B cell (primary cell): Measurements from ENCODE around the gene MAPKAP1. TPM values are rescaled to one million over a fixed set of nuclear protein-coding genes. Genes with fewer than 3 reads are reported as not detected.

Experiments
- ATAC-seq: fragments of 200-7000 bp; cut with Tn5 transposase; one replicate; pipeline ENCODE4 v1.10.0; 2021; ENCODE audit warnings: low read depth, mild to moderate bottlenecking, moderate number of reproducible peaks, moderate library complexity
- CTCF ChIA-PET: fragments of 350-600 bp; sonication (Branson Sonifier 250); formaldehyde crosslinking; loops from one replicate; lab custom pipeline; 2021; ENCODE audit warnings: antibody characterized with exemption, inconsistent platforms; lab: Charles Lee
- POLR2A ChIA-PET: fragments of 350-600 bp; sonication (Branson Sonifier 250); formaldehyde crosslinking; loops from one replicate; lab custom pipeline; 2021; ENCODE audit warnings: antibody characterized with exemption; lab: Charles Lee
- DNase-seq: peaks from one replicate; pipeline ENCODE4 v3.0.0; 2013
- H2AFZ ChIP-seq: 2 replicates; pipeline ENCODE4 v1.6.1; 2012; ENCODE audit warnings: mild to moderate bottlenecking, low read depth, low read length; ENCODE audit not compliant: insufficient read depth, poor library complexity, severe bottlenecking
- H3K27ac ChIP-seq, 2 donors: 1 replicate in 1 of 2; 2 replicates in 1 of 2; pipeline ENCODE4 v1.5.1; 2012 to 2013; ENCODE audit warnings: low read length in 2 of 2, mild to moderate bottlenecking in 2 of 2, moderate library complexity in 1 of 2
- H3K27me3 ChIP-seq, 4 experiments: fragments of 200-600 bp in 1 of 4; sonication (generic) in 1 of 4; replicated peaks in 1 of 4; 1 replicate in 2 of 4; 2 replicates in 2 of 4; pipeline versions ENCODE4 v1.6.1 to v1.7.0; 2013 to 2016; ENCODE audit warnings: low read length in 3 of 4, mild to moderate bottlenecking in 2 of 4, mixed read lengths in 1 of 4, moderate library complexity in 1 of 4; ENCODE audit not compliant: insufficient read depth in 4 of 4, control insufficient read depth in 3 of 4; ENCODE audit errors: control extremely low read depth in 1 of 4
- H3K36me3 ChIP-seq, 2 experiments: replicated peaks in 1 of 2; 1 replicate in 1 of 2; 2 replicates in 1 of 2; pipeline versions ENCODE4 v1.6.1 to v1.7.1; 2013; ENCODE audit warnings: low read length in 1 of 2; ENCODE audit not compliant: insufficient read depth in 2 of 2, control insufficient read depth in 1 of 2; ENCODE audit errors: control extremely low read depth in 1 of 2, extremely low read depth in 1 of 2
- H3K4me1 ChIP-seq, 2 donors: fragments of 200-600 bp in 1 of 2; sonication (generic) in 1 of 2; 1 replicate in 1 of 2; 2 replicates in 1 of 2; pipeline versions ENCODE4 v1.5.1 to v1.6.1; 2013 to 2017; ENCODE audit warnings: low read length in 2 of 2; ENCODE audit not compliant: control insufficient read depth in 2 of 2, insufficient read depth in 2 of 2
- H3K4me2 ChIP-seq: replicated peaks from 2 replicates; pipeline ENCODE3; 2012; ENCODE audit warnings: mild to moderate bottlenecking, low read depth, low read length; ENCODE audit not compliant: poor library complexity, severe bottlenecking
- H3K4me3 ChIP-seq, 5 experiments: fragments of 200-600 bp in 1 of 5; sonication (generic) in 1 of 5; 1 replicate in 3 of 5; 2 replicates in 2 of 5; pipeline versions ENCODE4 v1.5.1 to v1.7.0; 2011 to 2016; ENCODE audit warnings: low read length in 4 of 5, mild to moderate bottlenecking in 4 of 5, low read depth in 2 of 5, control low read depth in 1 of 5, moderate library complexity in 1 of 5; ENCODE audit not compliant: insufficient read depth in 1 of 5; ENCODE audit errors: control extremely low read depth in 1 of 5, extremely low read depth in 1 of 5
- H3K79me2 ChIP-seq: fragments of 200-600 bp; sonication (generic); one replicate; pipeline ENCODE4 v1.6.0; 2016; ENCODE audit warnings: low read length; ENCODE audit not compliant: control insufficient read depth, insufficient read depth
- H3K9ac ChIP-seq: fragments of 200-600 bp; sonication (generic); 2 replicates; pipeline ENCODE4 v1.6.1; 2017; ENCODE audit warnings: mild to moderate bottlenecking, low read length, moderate library complexity
- H3K9me3 ChIP-seq, 3 donors: one replicate each; pipeline versions ENCODE4 v1.6.1 to v1.7.1; 2013; ENCODE audit warnings: low read length in 2 of 3; ENCODE audit not compliant: control insufficient read depth in 2 of 3, insufficient read depth in 1 of 3; ENCODE audit errors: control extremely low read depth in 1 of 3
- H4K20me1 ChIP-seq: 2 replicates; pipeline ENCODE4 v1.6.0; 2012; ENCODE audit warnings: mild to moderate bottlenecking, low read length; ENCODE audit not compliant: insufficient read depth, control insufficient read depth, poor library complexity, severe bottlenecking
- H3K27ac Mint-ChIP-seq: one replicate; pipeline ENCODE4 v1.8.0; 2021; ENCODE audit warnings: mixed read lengths
- H3K27me3 Mint-ChIP-seq: one replicate; pipeline ENCODE4 v1.8.0; 2021; ENCODE audit warnings: mixed read lengths
- H3K4me1 Mint-ChIP-seq: one replicate; pipeline ENCODE4 v1.8.0; 2021; ENCODE audit warnings: mixed read lengths
- H3K4me3 Mint-ChIP-seq: one replicate; pipeline ENCODE4 v1.8.0; 2021; ENCODE audit warnings: mixed read lengths
- H3K9me3 Mint-ChIP-seq: one replicate; pipeline ENCODE4 v1.8.0; 2022; ENCODE audit warnings: mixed read lengths; ENCODE audit not compliant: insufficient read depth
- EZH2 ChIP-seq: IDR thresholded peaks from 2 replicates; pipeline ENCODE4 v1.6.1; 2012; ENCODE audit warnings: borderline replicate concordance, low read depth, mild to moderate bottlenecking, moderate library complexity, low read length; ENCODE audit not compliant: insufficient read depth, poor library complexity, severe bottlenecking
- WGBS: methylation state at CpG from one replicate; pipeline ENCODE4 v1.1.5; 2013; ENCODE audit warnings: missing lambda C conversion rate; ENCODE audit not compliant: insufficient coverage; 5-methylcytosine and 5-hydroxymethylcytosine counted together
- intact Hi-C: fragments of 100-400 bp; cut with micrococcal nuclease; formaldehyde crosslinking; loops from one replicate; pipeline ENCODE4 v1.10.0; 2022
- polyA plus RNA-seq: library from polyadenylated mRNA; depleted of rRNA; stranded (reverse); fragments of >200 nt; gene quantifications from 2 replicates; pipeline ENCODE4 v1.2.3, GENCODE V29; 2012
- total RNA-seq, 2 donors: library from RNA; stranded (reverse); fragments of 120-200 nt in 1 of 2; gene quantifications; 1 replicate in 1 of 2; 2 replicates in 1 of 2; pipeline versions ENCODE4 v1.2.3 to v1.2.4, GENCODE V29; 2013 to 2022
- TF ChIP-seq, protein P1 (sequence below): fragments of 200-600 bp; IDR thresholded peaks from one replicate; pipeline ENCODE4 v1.8.0; 2022; ENCODE audit warnings: antibody characterized with exemption, mild to moderate bottlenecking

Gene MAPKAP1
- total and polyA plus RNA-seq, 2 donors (not counting 1 experiment from before 2014, with no cell fraction given), result 51.6 to 62.4 TPM

GRCh38 chr9:125398243-125398642, 308.8 kb downstream of the MAPKAP1 start:
- Mint-ChIP-seq H3K4me3 (no peak overlapping the region), H3K27me3 (no peaks in the 10 kb centered on the region), H3K27ac (no peak overlapping the region), H3K4me1 (no peaks in the 10 kb centered on the region), H3K9me3 (no peaks in the 10 kb centered on the region)
- H4K20me1 ChIP-seq, result no peaks in the 10 kb centered on the region
- H3K9me3 ChIP-seq, result no peaks in the 10 kb centered on the region
- ATAC-seq, result no peak
- H3K4me1 ChIP-seq, result no peaks in the 10 kb centered on the region
- ChIA-PET POLR2A (no interaction called here), CTCF (interaction anchor here (1.5 kb wide), 1 partner anchor 9 kb away, joined by 5 read pairs; no protein-coding TSS in a partner anchor)
- H3K4me2 ChIP-seq, result no peak overlapping the region
- no peak for TF ChIP-seq EZH2
- TF ChIP-seq, protein P1, sequence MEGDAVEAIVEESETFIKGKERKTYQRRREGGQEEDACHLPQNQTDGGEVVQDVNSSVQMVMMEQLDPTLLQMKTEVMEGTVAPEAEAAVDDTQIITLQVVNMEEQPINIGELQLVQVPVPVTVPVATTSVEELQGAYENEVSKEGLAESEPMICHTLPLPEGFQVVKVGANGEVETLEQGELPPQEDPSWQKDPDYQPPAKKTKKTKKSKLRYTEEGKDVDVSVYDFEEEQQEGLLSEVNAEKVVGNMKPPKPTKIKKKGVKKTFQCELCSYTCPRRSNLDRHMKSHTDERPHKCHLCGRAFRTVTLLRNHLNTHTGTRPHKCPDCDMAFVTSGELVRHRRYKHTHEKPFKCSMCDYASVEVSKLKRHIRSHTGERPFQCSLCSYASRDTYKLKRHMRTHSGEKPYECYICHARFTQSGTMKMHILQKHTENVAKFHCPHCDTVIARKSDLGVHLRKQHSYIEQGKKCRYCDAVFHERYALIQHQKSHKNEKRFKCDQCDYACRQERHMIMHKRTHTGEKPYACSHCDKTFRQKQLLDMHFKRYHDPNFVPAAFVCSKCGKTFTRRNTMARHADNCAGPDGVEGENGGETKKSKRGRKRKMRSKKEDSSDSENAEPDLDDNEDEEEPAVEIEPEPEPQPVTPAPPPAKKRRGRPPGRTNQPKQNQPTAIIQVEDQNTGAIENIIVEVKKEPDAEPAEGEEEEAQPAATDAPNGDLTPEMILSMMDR, result no peak
- no peak for DNase-seq
- intact Hi-C loops, result no loop called here
- H3K27ac ChIP-seq, result no peak overlapping the region
- no peak overlapping the region for H2AFZ ChIP-seq
- H3K4me3 ChIP-seq, result no peak overlapping the region
- H3K79me2 ChIP-seq, result no peaks in the 10 kb centered on the region
- no peaks in the 10 kb centered on the region for H3K36me3 ChIP-seq
- no peak overlapping the region for H3K9ac ChIP-seq
- no peaks in the 10 kb centered on the region for H3K27me3 ChIP-seq
- no CpG with 5 or more reads among the region's 1 CpG for WGBS

GRCh38 chr9:125397736-125398135, 309.3 kb downstream of the MAPKAP1 start:
- no peak overlapping the region for H2AFZ ChIP-seq
- intact Hi-C loops, result no loop called here

More at GRCh38 chr9:125397736-125398135, 309.3 kb downstream of the MAPKAP1 start:
- no peak for DNase-seq
- H3K27ac Mint-ChIP-seq, result no peak overlapping the region
- WGBS, result 86% methylated on average over 11 of the region's 11 CpGs
- H3K36me3 ChIP-seq, result no peaks in the 10 kb centered on the region
- TF ChIP-seq, protein P1, result no peak
- no peak for TF ChIP-seq EZH2
- no peak overlapping the region for H3K9ac ChIP-seq
- H3K4me1 Mint-ChIP-seq, result no peaks in the 10 kb centered on the region
- H3K27ac ChIP-seq, result no peak overlapping the region
- no peak overlapping the region for H3K4me3 Mint-ChIP-seq
- ChIA-PET CTCF (no interaction called here), POLR2A (no interaction called here)
- H3K4me2 ChIP-seq, result no peak overlapping the region
- no peak for ATAC-seq
- no peaks in the 10 kb centered on the region for H3K79me2 ChIP-seq
- H3K9me3 Mint-ChIP-seq, result no peaks in the 10 kb centered on the region
- H3K27me3 ChIP-seq, result no peaks in the 10 kb centered on the region
- H4K20me1 ChIP-seq, result no peaks in the 10 kb centered on the region
- H3K4me3 ChIP-seq, result no peak overlapping the region
- no peaks in the 10 kb centered on the region for H3K27me3 Mint-ChIP-seq
- no peaks in the 10 kb centered on the region for H3K9me3 ChIP-seq
- no peaks in the 10 kb centered on the region for H3K4me1 ChIP-seq
